NCI-H510A treated with DMSO at 0.1 percent for 48 hours (cell line): ENCODE results near the gene OLFML1.

Source experiments
- DNase-seq: peaks from one replicate; lab custom pipeline; 2025; lab: John Stamatoyannopoulos, UW

The OLFML1 gene

DNA sequence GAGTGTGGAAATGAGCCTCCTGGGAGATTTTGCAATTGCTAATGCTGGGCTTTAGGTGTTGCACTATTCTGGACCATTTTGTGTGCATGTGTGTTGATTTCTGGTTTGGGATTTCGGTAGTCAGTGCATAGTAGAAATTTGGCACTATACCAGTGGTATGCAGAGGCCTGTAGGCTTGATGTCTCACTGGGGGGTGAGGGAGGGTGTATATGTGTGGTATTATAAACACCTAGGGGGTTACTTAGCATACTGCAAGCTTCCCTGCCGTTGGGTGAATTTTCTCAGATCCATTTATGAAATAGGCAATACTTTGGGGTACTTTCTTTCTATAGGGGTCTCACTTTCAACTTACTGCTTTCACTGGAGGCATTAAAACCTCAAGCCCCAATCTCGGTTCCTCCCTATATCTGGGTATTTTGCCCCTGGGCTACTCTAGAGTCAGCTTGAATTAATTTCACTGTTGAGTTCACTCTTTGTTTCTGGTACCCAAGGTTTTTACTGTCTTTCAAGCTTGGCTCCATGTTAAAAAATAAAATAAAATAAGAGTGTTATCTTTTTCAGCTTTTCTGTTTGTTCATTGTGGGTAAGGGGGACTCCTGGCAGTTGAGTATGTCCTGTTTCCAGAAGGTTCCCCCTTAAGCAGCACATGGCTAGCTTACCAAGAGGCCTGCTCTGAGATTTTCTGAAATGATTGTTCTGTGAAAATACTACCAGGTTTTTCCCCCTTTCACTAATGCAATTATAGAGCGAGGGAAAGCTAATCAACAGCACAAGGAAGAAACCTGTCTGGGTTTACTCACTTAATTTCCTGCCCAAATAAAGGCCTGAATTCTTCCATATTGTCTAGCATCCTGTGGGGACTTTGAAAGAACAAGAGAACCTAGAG lies 74.3 kb downstream of the OLFML1 start:
- no peak for DNase-seq
